Activated naive CD4-positive, alpha-beta T cell treated with anti-CD3 and anti-CD28 coated beads for 36 hours (primary cell): ENCODE results near the gene SYNCRIP. TPM values are rescaled to one million over a fixed set of nuclear protein-coding genes. Genes with fewer than 3 reads are reported as not detected.
"Not testable (repeated sequence)": the region's sequence is repeated elsewhere in the genome, so short reads cannot be mapped to it uniquely, and the experiment has no call there.

Source experiments
- CTCF ChIA-PET: fragments of 350-600 bp; sonication (Branson Sonifier 250); formaldehyde crosslinking; loops from one replicate; lab custom pipeline; 2021; ENCODE audit warnings: antibody characterized with exemption; lab: Charles Lee
- DNase-seq: peaks from one replicate; pipeline ENCODE4 v3.0.0-alpha.2; 2020
- H3K27ac Mint-ChIP-seq: one replicate; pipeline ENCODE4 v1.8.0; 2021; ENCODE audit warnings: mild to moderate bottlenecking, mixed read lengths
- H3K27me3 Mint-ChIP-seq: one replicate; pipeline ENCODE4 v1.8.0; 2021; ENCODE audit warnings: low read depth, mixed read lengths
- H3K36me3 Mint-ChIP-seq: one replicate; pipeline ENCODE4 v1.8.0; 2021; ENCODE audit warnings: low read depth, mixed read lengths
- H3K4me1 Mint-ChIP-seq: one replicate; pipeline ENCODE4 v1.8.0; 2021; ENCODE audit warnings: low read depth, mixed read lengths
- H3K4me3 Mint-ChIP-seq: one replicate; pipeline ENCODE4 v1.8.0; 2021; ENCODE audit warnings: mild to moderate bottlenecking, moderate library complexity, mixed read lengths
- H3K9me3 Mint-ChIP-seq: one replicate; pipeline ENCODE4 v1.8.0; 2021; ENCODE audit warnings: mixed read lengths
- intact Hi-C: fragments of 100-400 bp; cut with micrococcal nuclease; formaldehyde crosslinking; loops from one replicate; pipeline ENCODE4 v1.15.1; 2023
- total RNA-seq, 2 experiments: library from RNA; stranded (reverse); gene quantifications; one replicate each; pipeline ENCODE4 v1.2.3, GENCODE V29; 2021

The SYNCRIP gene
- total RNA-seq, 2 experiments from 2014 or later: 106 to 109 TPM

DNA sequence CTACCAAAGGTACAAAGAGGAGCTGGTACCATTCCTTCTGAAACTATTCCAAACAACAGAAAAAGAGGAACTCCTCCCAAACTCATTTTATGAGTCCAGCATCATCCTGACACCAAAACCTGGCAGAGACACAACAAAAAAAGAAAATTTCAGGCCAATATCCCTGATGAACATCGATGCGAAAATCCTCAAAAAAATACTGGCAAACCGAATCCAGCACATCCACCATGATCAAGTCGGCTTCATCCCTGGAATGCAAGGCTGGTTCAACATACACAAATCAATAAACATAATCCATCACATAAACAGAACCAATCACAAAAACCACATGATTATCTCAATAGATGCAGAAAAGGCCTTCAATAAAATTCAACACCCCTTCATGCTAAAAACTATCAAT is 59.9 kb downstream of the SYNCRIP start:
- H3K4me3 Mint-ChIP-seq, H3K27ac Mint-ChIP-seq, H3K27me3 Mint-ChIP-seq, CTCF ChIA-PET, intact Hi-C loops, DNase-seq: not testable (repeated sequence)
- Mint-ChIP-seq H3K36me3 (peaks cover 39% of the 10 kb centered on the region), H3K9me3 (peaks cover 23% of the 10 kb centered on the region), H3K4me1 (peaks cover 17% of the 10 kb centered on the region)

DNA sequence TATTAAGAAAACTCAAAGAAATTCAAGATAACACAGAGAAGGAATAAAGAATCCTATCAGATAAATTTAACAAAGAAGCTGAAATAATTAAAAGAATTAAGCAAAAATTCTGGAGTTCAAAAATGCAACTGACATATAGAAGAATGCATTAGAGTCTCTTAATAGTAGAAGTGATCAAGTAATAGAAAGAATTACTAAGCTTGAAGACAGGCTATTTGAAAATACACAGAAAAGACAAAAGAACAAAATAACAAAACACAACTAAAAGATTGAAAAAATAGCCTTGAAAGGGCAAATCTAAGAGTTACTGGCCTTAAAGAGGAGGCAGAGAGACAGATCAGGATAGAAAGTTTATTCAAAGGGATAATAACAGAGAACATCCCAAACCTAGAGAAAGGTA is 61.1 kb downstream of the SYNCRIP start:
- no peaks in the 10 kb centered on the region for H3K27me3 Mint-ChIP-seq
- H3K27ac Mint-ChIP-seq: no peak overlapping the region
- no peak overlapping the region for H3K4me3 Mint-ChIP-seq
- H3K36me3 Mint-ChIP-seq: peaks cover 37% of the 10 kb centered on the region
- DNase-seq: no peak
- CTCF ChIA-PET: no interaction called here
- H3K9me3 Mint-ChIP-seq: peaks cover 23% of the 10 kb centered on the region
- intact Hi-C loops: no loop called here
- H3K4me1 Mint-ChIP-seq: peaks cover 14% of the 10 kb centered on the region

- DNase-seq: no peak
- H3K4me1 Mint-ChIP-seq: peaks cover 13% of the 10 kb centered on the region
- no peak overlapping the region for H3K27ac Mint-ChIP-seq
- H3K9me3 Mint-ChIP-seq: peaks cover 23% of the 10 kb centered on the region
- H3K4me3 Mint-ChIP-seq: no peak overlapping the region
- CTCF ChIA-PET: no interaction called here
- intact Hi-C loops: no loop called here
- peaks cover 34% of the 10 kb centered on the region for H3K36me3 Mint-ChIP-seq
- no peaks in the 10 kb centered on the region for H3K27me3 Mint-ChIP-seq
Observed at GRCh38 chr6:85580878-85581267, 61.8 kb downstream of the SYNCRIP start.

DNA sequence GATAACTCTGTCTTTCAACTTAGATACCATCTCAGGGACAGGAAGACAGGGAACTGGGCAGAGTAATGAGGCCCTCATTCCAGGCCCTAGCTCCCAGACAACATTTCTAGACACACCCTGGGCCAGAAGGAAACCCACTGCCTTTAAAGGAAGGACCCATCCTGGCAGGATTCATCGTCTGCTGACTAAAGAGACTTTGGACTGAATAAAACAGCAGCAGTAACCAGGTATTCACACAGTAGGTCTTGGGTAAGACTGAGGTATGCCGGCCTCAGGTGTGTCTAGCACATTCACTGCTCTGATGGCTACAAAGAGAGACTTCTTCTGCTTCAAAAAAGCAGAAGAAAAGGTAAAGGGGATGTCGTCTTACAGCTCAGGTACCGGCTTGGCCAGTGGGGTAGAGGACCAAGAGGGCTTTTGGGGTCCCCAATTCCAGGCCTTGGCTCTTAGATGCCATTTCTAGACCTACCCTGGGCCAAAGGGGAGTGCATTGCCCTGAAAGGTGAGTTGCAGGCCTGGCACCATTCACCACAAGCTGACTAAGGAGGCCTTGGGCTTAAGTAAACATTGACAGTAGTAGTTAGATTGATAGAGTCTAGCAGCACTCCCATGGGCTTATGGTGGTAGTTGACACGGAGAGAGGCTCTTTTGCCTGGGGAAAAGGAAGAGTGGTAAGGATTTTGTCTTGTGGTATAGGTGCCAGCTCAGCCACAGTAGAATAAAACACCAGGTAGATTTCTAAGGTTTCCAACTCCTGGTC is 62.4 kb downstream of the SYNCRIP start:
- no peak overlapping the region for H3K27ac Mint-ChIP-seq
- H3K4me1 Mint-ChIP-seq: peaks cover 16% of the 10 kb centered on the region
- no peaks in the 10 kb centered on the region for H3K27me3 Mint-ChIP-seq
- CTCF ChIA-PET: interaction anchor here (0.6 kb wide), 1 partner anchor 44 kb away, joined by 4 read pairs; no protein-coding TSS in a partner anchor
- H3K4me3 Mint-ChIP-seq: no peak overlapping the region
- peaks cover 23% of the 10 kb centered on the region for H3K9me3 Mint-ChIP-seq
- DNase-seq: no peak
- intact Hi-C loops: no loop called here
- peaks cover 33% of the 10 kb centered on the region for H3K36me3 Mint-ChIP-seq

- H3K27me3 Mint-ChIP-seq: no peaks in the 10 kb centered on the region
- H3K36me3 Mint-ChIP-seq: peaks cover 26% of the 10 kb centered on the region
- no peak overlapping the region for H3K4me3 Mint-ChIP-seq
- CTCF ChIA-PET: interaction anchor here (0.6 kb wide), 1 partner anchor 43 kb away, joined by 4 read pairs; no protein-coding TSS in a partner anchor
- peaks cover 23% of the 10 kb centered on the region for H3K9me3 Mint-ChIP-seq
- intact Hi-C loops: no loop called here
- DNase-seq: no peak
- H3K27ac Mint-ChIP-seq: no peak overlapping the region
- peaks cover 21% of the 10 kb centered on the region for H3K4me1 Mint-ChIP-seq
Observed at GRCh38 chr6:85579581-85579980, 63.1 kb downstream of the SYNCRIP start.

- no peak for DNase-seq
- CTCF ChIA-PET: no interaction called here
- intact Hi-C loops: no loop called here
- Mint-ChIP-seq H3K9me3 (peaks cover 3% of the 10 kb centered on the region), H3K4me3 (no peak overlapping the region), H3K4me1 (peaks cover 17% of the 10 kb centered on the region), H3K27me3 (no peaks in the 10 kb centered on the region), H3K27ac (no peak overlapping the region), H3K36me3 (peaks cover 9% of the 10 kb centered on the region)
Observed at GRCh38 chr6:85576476-85576875, 66.2 kb downstream of the SYNCRIP start.

DNA sequence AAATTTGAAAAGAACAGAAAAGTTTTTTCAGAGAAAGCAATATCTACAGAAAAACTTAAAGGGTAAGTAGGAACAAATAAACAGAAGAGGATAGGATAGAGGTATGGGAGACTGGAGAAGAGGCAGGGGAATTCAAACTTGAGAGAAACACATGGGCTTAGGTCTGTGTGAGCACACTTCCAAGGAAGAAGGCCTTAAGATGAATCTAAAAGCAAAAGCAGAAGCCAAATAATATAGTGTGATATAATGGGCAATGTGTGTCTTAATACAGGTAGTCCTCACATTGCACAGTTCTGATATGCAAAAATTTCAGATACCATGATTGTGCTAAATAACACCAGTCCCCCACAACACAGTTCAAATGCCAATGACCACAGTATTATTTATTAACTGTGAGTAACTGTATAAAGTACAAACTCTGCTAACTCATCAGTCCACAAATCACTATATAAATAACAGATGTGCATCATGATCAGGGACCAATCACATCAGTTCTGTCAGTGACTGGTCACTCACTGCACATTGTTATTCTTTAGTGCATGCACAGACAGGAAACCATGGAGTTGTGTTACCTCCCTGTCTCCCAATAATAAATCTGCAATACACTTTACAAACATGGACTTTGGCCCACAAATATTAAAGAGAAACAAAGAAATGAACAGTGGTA is 67.6 kb downstream of the SYNCRIP start:
- H3K36me3 Mint-ChIP-seq: peaks cover 11% of the 10 kb centered on the region
- CTCF ChIA-PET: no interaction called here

GRCh38 chr6:85569323-85569722 is 73.4 kb downstream of the SYNCRIP start:
- Mint-ChIP-seq H3K27ac (no peak overlapping the region), H3K4me1 (peaks cover 9% of the 10 kb centered on the region), H3K27me3 (no peaks in the 10 kb centered on the region), H3K9me3 (peaks cover 3% of the 10 kb centered on the region), H3K4me3 (no peak overlapping the region), H3K36me3 (peaks cover 31% of the 10 kb centered on the region)
- CTCF ChIA-PET: interaction anchor here (0.6 to 1.0 kb wide), 3 partner anchors 31 to 120 kb away, joined by 3 read pairs; no protein-coding TSS in a partner anchor
- no peak for DNase-seq
- intact Hi-C loops: no loop called here

More for the DNA sequence above, 67.6 kb downstream of the SYNCRIP start:
- no peak for DNase-seq
- Mint-ChIP-seq H3K27ac (no peak overlapping the region), H3K9me3 (no peaks in the 10 kb centered on the region), H3K4me3 (no peak overlapping the region), H3K27me3 (no peaks in the 10 kb centered on the region), H3K4me1 (peaks cover 9% of the 10 kb centered on the region)
- intact Hi-C loops: no loop called here

- H3K9me3 Mint-ChIP-seq: peaks cover 4% of the 10 kb centered on the region
- peaks cover 36% of the 10 kb centered on the region for H3K36me3 Mint-ChIP-seq
- H3K27me3 Mint-ChIP-seq: no peaks in the 10 kb centered on the region
- no peak overlapping the region for H3K4me3 Mint-ChIP-seq
- DNase-seq: no peak
- CTCF ChIA-PET: interaction anchor here (0.8 kb wide), 1 partner anchor 32 kb away, joined by 3 read pairs; no protein-coding TSS in a partner anchor
- intact Hi-C loops: no loop called here
- peaks cover 9% of the 10 kb centered on the region for H3K4me1 Mint-ChIP-seq
- no peak overlapping the region for H3K27ac Mint-ChIP-seq
Observed at GRCh38 chr6:85568411-85568810, 74.3 kb downstream of the SYNCRIP start.

GRCh38 chr6:85565736-85566135 is 77.0 kb downstream of the SYNCRIP start:
- no peak for DNase-seq
- H3K36me3 Mint-ChIP-seq: peaks cover 33% of the 10 kb centered on the region
- CTCF ChIA-PET: no interaction called here

GRCh38 chr6:85564223-85564622 is 78.5 kb downstream of the SYNCRIP start:
- DNase-seq, intact Hi-C loops, H3K4me1 Mint-ChIP-seq, H3K27me3 Mint-ChIP-seq, H3K9me3 Mint-ChIP-seq, H3K27ac Mint-ChIP-seq, H3K4me3 Mint-ChIP-seq, CTCF ChIA-PET: not testable (repeated sequence)
- H3K36me3 Mint-ChIP-seq: peaks cover 32% of the 10 kb centered on the region

More at GRCh38 chr6:85565736-85566135, 77.0 kb downstream of the SYNCRIP start:
- Mint-ChIP-seq H3K27me3 (no peaks in the 10 kb centered on the region), H3K4me3 (no peak overlapping the region), H3K4me1 (peaks cover 9% of the 10 kb centered on the region), H3K9me3 (peaks cover 4% of the 10 kb centered on the region), H3K27ac (no peak overlapping the region)
- intact Hi-C loops: no loop called here
